GM23338 (cell line): ENCODE data around the gene LRRC39. TPM values are rescaled to one million over a fixed set of nuclear protein-coding genes. Genes with fewer than 3 reads are reported as not detected.

Experiments used
- ATAC-seq: fragments of 200-7000 bp; cut with Tn5 transposase; 3 replicates; pipeline ENCODE4 v1.9.1; 2020
- DNase-seq: peaks from one replicate; pipeline ENCODE4 v3.0.0-alpha.2; 2015; ENCODE audit warnings: low spot score
- H2AFZ ChIP-seq: fragments of 200-600 bp; sonication (generic); 2 replicates; pipeline ENCODE4 v1.8.0; 2016; ENCODE audit warnings: antibody characterized with exemption, mild to moderate bottlenecking, moderate library complexity
- H3F3A ChIP-seq: fragments of 200-600 bp; sonication (generic); replicated peaks from 2 replicates; pipeline ENCODE4 v1.8.0; 2017; ENCODE audit warnings: antibody characterized with exemption, mixed run types, low read depth
- H3K27ac ChIP-seq: fragments of 200-600 bp; sonication (generic); 2 replicates; pipeline ENCODE4 v1.6.1; 2016; ENCODE audit warnings: low read depth
- H3K27me3 ChIP-seq: fragments of 200-600 bp; sonication (generic); 2 replicates; pipeline ENCODE4 v1.8.0; 2016; ENCODE audit warnings: mild to moderate bottlenecking, mixed run types, moderate library complexity; ENCODE audit not compliant: insufficient read depth
- H3K36me3 ChIP-seq: fragments of 200-600 bp; sonication (generic); 2 replicates; pipeline ENCODE4 v1.8.0; 2016; ENCODE audit warnings: mild to moderate bottlenecking; ENCODE audit not compliant: insufficient read depth
- H3K4me1 ChIP-seq: fragments of 200-600 bp; sonication (generic); 2 replicates; pipeline ENCODE4 v1.8.0; 2016; ENCODE audit warnings: mild to moderate bottlenecking, moderate library complexity; ENCODE audit not compliant: insufficient read depth
- H3K4me2 ChIP-seq: fragments of 200-600 bp; sonication (generic); 2 replicates; pipeline ENCODE4 v1.7.1; 2017; ENCODE audit warnings: mixed run types
- H3K4me3 ChIP-seq: fragments of 200-600 bp; sonication (generic); 2 replicates; pipeline ENCODE4 v1.6.1; 2016; ENCODE audit warnings: mixed run types
- H3K79me2 ChIP-seq: fragments of 200-600 bp; sonication (generic); replicated peaks from 2 replicates; pipeline ENCODE4 v1.8.0; 2017; ENCODE audit warnings: mild to moderate bottlenecking; ENCODE audit not compliant: insufficient read depth
- H3K9me2 ChIP-seq: fragments of 200-600 bp; sonication (generic); 2 replicates; pipeline ENCODE4 v1.8.0; 2017; ENCODE audit not compliant: insufficient read depth
- H4K20me1 ChIP-seq: fragments of 200-600 bp; sonication (generic); replicated peaks from 2 replicates; pipeline ENCODE4 v1.8.0; 2017; ENCODE audit warnings: mild to moderate bottlenecking; ENCODE audit not compliant: insufficient read depth
- H3K27ac Mint-ChIP-seq: 2 replicates; pipeline ENCODE4 v1.8.0; 2020; ENCODE audit warnings: inconsistent platforms, mild to moderate bottlenecking, moderate library complexity, mixed read lengths
- H3K27me3 Mint-ChIP-seq: 3 replicates; pipeline ENCODE4 v1.8.0; 2022; ENCODE audit warnings: low read depth, mild to moderate bottlenecking, moderate library complexity, mixed read lengths, inconsistent platforms; ENCODE audit not compliant: insufficient read depth, poor library complexity
- H3K36me3 Mint-ChIP-seq: 3 replicates; pipeline ENCODE4 v1.8.0; 2021; ENCODE audit warnings: low read depth, mild to moderate bottlenecking, inconsistent platforms, moderate library complexity, mixed read lengths
- H3K4me1 Mint-ChIP-seq: 3 replicates; pipeline ENCODE4 v1.8.0; 2020; ENCODE audit warnings: mild to moderate bottlenecking, inconsistent platforms, mixed read lengths
- H3K4me3 Mint-ChIP-seq: 3 replicates; pipeline ENCODE4 v1.8.0; 2021; ENCODE audit warnings: moderate library complexity, mild to moderate bottlenecking, inconsistent platforms, mixed read lengths
- H3K9me3 Mint-ChIP-seq: 3 replicates; pipeline ENCODE4 v1.8.0; 2020; ENCODE audit warnings: moderate library complexity, mild to moderate bottlenecking, inconsistent platforms, mixed read lengths
- CREB1 ChIP-seq: fragments of 250-450 bp; sonication (Bioruptor Pico); IDR thresholded peaks from 2 replicates; pipeline ENCODE4 v1.5.0; 2020; ENCODE audit warnings: low read depth, mild to moderate bottlenecking, moderate library complexity
- EZH2 ChIP-seq: fragments of 200-600 bp; sonication (generic); IDR thresholded peaks from one replicate; pipeline ENCODE4 v1.8.0; 2017; ENCODE audit warnings: antibody characterized with exemption, mild to moderate bottlenecking, low read depth; ENCODE audit not compliant: unreplicated experiment
- EZH2phosphoT487 ChIP-seq: fragments of 200-600 bp; sonication (generic); IDR thresholded peaks from one replicate; pipeline ENCODE4 v1.8.1; 2018; ENCODE audit warnings: antibody characterized with exemption; ENCODE audit not compliant: unreplicated experiment
- JUNB ChIP-seq: IDR thresholded peaks from one replicate; pipeline ENCODE4 v1.6.1; 2016; ENCODE audit warnings: antibody characterized with exemption; ENCODE audit not compliant: unreplicated experiment
- NANOG ChIP-seq: IDR thresholded peaks from 2 replicates; pipeline ENCODE4 v1.6.1; 2016; ENCODE audit warnings: antibody characterized with exemption, borderline replicate concordance
- POLR2AphosphoS5 ChIP-seq: IDR thresholded peaks from 2 replicates; pipeline ENCODE4 v1.6.1; 2016; ENCODE audit warnings: antibody characterized with exemption, low read depth
- STAT1 ChIP-seq: IDR thresholded peaks from one replicate; pipeline ENCODE4 v1.6.1; 2016; ENCODE audit warnings: antibody characterized with exemption; ENCODE audit not compliant: unreplicated experiment
- ZNF114 ChIP-seq: fragments of 250-450 bp; sonication (Bioruptor Pico); IDR thresholded peaks from 2 replicates; pipeline ENCODE4 v1.5.0; 2020; ENCODE audit warnings: mild to moderate bottlenecking, moderate library complexity
- ZNF331 ChIP-seq: fragments of 250-450 bp; sonication (Bioruptor Pico); IDR thresholded peaks from 2 replicates; pipeline ENCODE4 v1.5.0; 2020; ENCODE audit warnings: low read depth, mild to moderate bottlenecking, moderate library complexity
- polyA plus RNA-seq: library from polyadenylated mRNA; unstranded; fragments of >200 nt; fragmentation: Nextera tagmentation; extraction: Ambion mirVana; gene quantifications from 2 replicates; pipeline ENCODE4 v1.2.1, GENCODE V29; 2016
- total RNA-seq: library from RNA; depleted of rRNA; stranded (reverse); fragments of >200 nt; shearing (Covaris generic); gene quantifications from 2 replicates; pipeline ENCODE4 v1.2.3, GENCODE V29; 2014
- TF ChIP-seq, protein P1 (sequence below): fragments of 250-450 bp; sonication (Bioruptor Pico); IDR thresholded peaks from 2 replicates; pipeline ENCODE4 v1.5.0; 2020; ENCODE audit warnings: mild to moderate bottlenecking, moderate library complexity
- TF ChIP-seq, protein P2 (sequence below): IDR thresholded peaks from 2 replicates; pipeline ENCODE4 v1.6.1; 2016; ENCODE audit warnings: antibody characterized with exemption
- TF ChIP-seq, protein P3 (sequence below), 2 experiments: fragments of 200-600 bp in 1 of 2; sonication (generic) in 1 of 2; conservative IDR thresholded peaks; 2 replicates each; pipeline versions ENCODE4 v1.5.1 to v1.6.1; 2016 to 2017; ENCODE audit warnings: antibody characterized with exemption in 2 of 2, low read depth in 2 of 2, mild to moderate bottlenecking in 2 of 2, moderate library complexity in 1 of 2
- TF ChIP-seq, protein P4 (sequence below): IDR thresholded peaks from one replicate; pipeline ENCODE4 v1.6.1; 2018; ENCODE audit warnings: antibody characterized with exemption; ENCODE audit not compliant: unreplicated experiment

Gene LRRC39
- total and polyA plus RNA-seq, 2 experiments from 2014 or later, result 0.48 to 0.87 TPM

DNA sequence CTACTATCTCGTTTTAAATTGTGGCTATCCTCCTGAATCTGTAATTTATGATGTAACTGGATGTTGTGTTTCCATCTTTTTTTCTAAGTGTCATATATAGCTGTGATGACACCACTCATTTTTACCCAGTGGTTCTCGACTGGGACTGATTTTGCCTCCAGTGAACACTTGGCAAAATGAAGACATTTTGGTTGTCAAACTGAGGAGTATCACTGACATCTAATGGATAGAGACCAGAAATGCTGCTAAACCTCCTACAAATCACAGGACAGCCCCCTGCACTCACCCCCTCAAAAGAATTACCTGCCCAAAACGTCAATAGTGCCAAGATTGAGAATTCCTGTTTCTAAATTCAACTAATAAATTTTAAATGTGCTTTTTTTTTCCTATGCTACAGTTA lies 43.2 kb downstream of the LRRC39 start:
- no peaks in the 10 kb centered on the region for H3F3A ChIP-seq
- H4K20me1 ChIP-seq, result 0 out of 2 replicates have a peak, but pooled peaks cover 3% of the 10 kb centered on the region
- no peak overlapping the region for H3K4me2 ChIP-seq
- H3K36me3 ChIP-seq, result peaks cover 23% of the 10 kb centered on the region; the same call in 1 of the 2 replicates
- no peaks in the 10 kb centered on the region for H3K27me3 ChIP-seq
- H2AFZ ChIP-seq, result no peak overlapping the region
- DNase-seq (no peak), ATAC-seq (no peak)
- H3K27ac ChIP-seq, result no peak overlapping the region
- H3K79me2 ChIP-seq, result peaks cover 46% of the 10 kb centered on the region
- no peaks in the 10 kb centered on the region for H3K9me2 ChIP-seq
- no peak overlapping the region for H3K27ac Mint-ChIP-seq
- H3K4me1 ChIP-seq, result peaks cover 14% of the 10 kb centered on the region; the same call in 1 of the 2 replicates
- peaks cover 6% of the 10 kb centered on the region; the same call in 2 of the 3 replicates for H3K36me3 Mint-ChIP-seq
- TF ChIP-seq NANOG (no peak), STAT1 (no peak), ZNF331 (CRISPR knock-in tag) (no peak), EZH2phosphoT487 (no peak), EZH2 (no peak), JUNB (no peak), ZNF114 (CRISPR knock-in tag) (no peak), CREB1 (CRISPR knock-in tag) (no peak), POLR2AphosphoS5 (no peak)
- TF ChIP-seq, protein P1, sequence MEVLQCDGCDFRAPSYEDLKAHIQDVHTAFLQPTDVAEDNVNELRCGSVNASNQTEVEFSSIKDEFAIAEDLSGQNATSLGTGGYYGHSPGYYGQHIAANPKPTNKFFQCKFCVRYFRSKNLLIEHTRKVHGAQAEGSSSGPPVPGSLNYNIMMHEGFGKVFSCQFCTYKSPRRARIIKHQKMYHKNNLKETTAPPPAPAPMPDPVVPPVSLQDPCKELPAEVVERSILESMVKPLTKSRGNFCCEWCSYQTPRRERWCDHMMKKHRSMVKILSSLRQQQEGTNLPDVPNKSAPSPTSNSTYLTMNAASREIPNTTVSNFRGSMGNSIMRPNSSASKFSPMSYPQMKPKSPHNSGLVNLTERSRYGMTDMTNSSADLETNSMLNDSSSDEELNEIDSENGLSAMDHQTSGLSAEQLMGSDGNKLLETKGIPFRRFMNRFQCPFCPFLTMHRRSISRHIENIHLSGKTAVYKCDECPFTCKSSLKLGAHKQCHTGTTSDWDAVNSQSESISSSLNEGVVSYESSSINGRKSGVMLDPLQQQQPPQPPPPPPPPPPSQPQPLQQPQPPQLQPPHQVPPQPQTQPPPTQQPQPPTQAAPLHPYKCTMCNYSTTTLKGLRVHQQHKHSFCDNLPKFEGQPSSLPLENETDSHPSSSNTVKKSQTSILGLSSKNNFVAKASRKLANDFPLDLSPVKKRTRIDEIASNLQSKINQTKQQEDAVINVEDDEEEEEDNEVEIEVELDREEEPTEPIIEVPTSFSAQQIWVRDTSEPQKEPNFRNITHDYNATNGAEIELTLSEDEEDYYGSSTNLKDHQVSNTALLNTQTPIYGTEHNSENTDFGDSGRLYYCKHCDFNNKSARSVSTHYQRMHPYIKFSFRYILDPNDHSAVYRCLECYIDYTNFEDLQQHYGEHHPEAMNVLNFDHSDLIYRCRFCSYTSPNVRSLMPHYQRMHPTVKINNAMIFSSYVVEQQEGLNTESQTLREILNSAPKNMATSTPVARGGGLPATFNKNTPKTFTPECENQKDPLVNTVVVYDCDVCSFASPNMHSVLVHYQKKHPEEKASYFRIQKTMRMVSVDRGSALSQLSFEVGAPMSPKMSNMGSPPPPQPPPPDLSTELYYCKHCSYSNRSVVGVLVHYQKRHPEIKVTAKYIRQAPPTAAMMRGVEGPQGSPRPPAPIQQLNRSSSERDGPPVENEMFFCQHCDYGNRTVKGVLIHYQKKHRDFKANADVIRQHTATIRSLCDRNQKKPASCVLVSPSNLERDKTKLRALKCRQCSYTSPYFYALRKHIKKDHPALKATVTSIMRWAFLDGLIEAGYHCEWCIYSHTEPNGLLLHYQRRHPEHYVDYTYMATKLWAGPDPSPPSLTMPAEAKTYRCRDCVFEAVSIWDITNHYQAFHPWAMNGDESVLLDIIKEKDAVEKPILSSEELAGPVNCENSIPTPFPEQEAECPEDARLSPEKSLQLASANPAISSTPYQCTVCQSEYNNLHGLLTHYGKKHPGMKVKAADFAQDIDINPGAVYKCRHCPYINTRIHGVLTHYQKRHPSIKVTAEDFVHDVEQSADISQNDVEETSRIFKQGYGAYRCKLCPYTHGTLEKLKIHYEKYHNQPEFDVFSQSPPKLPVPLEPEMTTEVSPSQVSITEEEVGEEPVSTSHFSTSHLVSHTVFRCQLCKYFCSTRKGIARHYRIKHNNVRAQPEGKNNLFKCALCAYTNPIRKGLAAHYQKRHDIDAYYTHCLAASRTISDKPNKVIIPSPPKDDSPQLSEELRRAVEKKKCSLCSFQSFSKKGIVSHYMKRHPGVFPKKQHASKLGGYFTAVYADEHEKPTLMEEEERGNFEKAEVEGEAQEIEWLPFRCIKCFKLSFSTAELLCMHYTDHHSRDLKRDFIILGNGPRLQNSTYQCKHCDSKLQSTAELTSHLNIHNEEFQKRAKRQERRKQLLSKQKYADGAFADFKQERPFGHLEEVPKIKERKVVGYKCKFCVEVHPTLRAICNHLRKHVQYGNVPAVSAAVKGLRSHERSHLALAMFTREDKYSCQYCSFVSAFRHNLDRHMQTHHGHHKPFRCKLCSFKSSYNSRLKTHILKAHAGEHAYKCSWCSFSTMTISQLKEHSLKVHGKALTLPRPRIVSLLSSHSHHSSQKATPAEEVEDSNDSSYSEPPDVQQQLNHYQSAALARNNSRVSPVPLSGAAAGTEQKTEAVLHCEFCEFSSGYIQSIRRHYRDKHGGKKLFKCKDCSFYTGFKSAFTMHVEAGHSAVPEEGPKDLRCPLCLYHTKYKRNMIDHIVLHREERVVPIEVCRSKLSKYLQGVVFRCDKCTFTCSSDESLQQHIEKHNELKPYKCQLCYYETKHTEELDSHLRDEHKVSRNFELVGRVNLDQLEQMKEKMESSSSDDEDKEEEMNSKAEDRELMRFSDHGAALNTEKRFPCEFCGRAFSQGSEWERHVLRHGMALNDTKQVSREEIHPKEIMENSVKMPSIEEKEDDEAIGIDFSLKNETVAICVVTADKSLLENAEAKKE (CRISPR knock-in tag), result no peak
- TF ChIP-seq, protein P2, sequence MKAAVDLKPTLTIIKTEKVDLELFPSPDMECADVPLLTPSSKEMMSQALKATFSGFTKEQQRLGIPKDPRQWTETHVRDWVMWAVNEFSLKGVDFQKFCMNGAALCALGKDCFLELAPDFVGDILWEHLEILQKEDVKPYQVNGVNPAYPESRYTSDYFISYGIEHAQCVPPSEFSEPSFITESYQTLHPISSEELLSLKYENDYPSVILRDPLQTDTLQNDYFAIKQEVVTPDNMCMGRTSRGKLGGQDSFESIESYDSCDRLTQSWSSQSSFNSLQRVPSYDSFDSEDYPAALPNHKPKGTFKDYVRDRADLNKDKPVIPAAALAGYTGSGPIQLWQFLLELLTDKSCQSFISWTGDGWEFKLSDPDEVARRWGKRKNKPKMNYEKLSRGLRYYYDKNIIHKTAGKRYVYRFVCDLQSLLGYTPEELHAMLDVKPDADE, result no peak
- TF ChIP-seq, protein P3, sequence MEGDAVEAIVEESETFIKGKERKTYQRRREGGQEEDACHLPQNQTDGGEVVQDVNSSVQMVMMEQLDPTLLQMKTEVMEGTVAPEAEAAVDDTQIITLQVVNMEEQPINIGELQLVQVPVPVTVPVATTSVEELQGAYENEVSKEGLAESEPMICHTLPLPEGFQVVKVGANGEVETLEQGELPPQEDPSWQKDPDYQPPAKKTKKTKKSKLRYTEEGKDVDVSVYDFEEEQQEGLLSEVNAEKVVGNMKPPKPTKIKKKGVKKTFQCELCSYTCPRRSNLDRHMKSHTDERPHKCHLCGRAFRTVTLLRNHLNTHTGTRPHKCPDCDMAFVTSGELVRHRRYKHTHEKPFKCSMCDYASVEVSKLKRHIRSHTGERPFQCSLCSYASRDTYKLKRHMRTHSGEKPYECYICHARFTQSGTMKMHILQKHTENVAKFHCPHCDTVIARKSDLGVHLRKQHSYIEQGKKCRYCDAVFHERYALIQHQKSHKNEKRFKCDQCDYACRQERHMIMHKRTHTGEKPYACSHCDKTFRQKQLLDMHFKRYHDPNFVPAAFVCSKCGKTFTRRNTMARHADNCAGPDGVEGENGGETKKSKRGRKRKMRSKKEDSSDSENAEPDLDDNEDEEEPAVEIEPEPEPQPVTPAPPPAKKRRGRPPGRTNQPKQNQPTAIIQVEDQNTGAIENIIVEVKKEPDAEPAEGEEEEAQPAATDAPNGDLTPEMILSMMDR (conservative IDR thresholded peaks at IDR 0.05; ENCODE audit: low read depth in 2 of 2), result no peak; a peak in 1 of 4 replicates
- TF ChIP-seq, protein P4, sequence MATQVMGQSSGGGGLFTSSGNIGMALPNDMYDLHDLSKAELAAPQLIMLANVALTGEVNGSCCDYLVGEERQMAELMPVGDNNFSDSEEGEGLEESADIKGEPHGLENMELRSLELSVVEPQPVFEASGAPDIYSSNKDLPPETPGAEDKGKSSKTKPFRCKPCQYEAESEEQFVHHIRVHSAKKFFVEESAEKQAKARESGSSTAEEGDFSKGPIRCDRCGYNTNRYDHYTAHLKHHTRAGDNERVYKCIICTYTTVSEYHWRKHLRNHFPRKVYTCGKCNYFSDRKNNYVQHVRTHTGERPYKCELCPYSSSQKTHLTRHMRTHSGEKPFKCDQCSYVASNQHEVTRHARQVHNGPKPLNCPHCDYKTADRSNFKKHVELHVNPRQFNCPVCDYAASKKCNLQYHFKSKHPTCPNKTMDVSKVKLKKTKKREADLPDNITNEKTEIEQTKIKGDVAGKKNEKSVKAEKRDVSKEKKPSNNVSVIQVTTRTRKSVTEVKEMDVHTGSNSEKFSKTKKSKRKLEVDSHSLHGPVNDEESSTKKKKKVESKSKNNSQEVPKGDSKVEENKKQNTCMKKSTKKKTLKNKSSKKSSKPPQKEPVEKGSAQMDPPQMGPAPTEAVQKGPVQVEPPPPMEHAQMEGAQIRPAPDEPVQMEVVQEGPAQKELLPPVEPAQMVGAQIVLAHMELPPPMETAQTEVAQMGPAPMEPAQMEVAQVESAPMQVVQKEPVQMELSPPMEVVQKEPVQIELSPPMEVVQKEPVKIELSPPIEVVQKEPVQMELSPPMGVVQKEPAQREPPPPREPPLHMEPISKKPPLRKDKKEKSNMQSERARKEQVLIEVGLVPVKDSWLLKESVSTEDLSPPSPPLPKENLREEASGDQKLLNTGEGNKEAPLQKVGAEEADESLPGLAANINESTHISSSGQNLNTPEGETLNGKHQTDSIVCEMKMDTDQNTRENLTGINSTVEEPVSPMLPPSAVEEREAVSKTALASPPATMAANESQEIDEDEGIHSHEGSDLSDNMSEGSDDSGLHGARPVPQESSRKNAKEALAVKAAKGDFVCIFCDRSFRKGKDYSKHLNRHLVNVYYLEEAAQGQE, result no peak
- H3K27me3 Mint-ChIP-seq, result peaks cover 11% of the 10 kb centered on the region
- peaks cover 9% of the 10 kb centered on the region for H3K4me1 Mint-ChIP-seq
- H3K4me3 Mint-ChIP-seq, result no peak overlapping the region
- H3K4me3 ChIP-seq, result no peak overlapping the region
- H3K9me3 Mint-ChIP-seq, result no peaks in the 10 kb centered on the region
